Adrenal gland (tissue), 12 donors: ENCODE data around the gene CC2D2A. TPM values are rescaled to one million over a fixed set of nuclear protein-coding genes. Genes with fewer than 3 reads are reported as not detected.

Experiments used
- DNase-seq, 7 donors: peaks; one replicate each; pipeline ENCODE4 v3.0.0-alpha.2; 2019 to 2020
- H3K27ac ChIP-seq, 5 donors: fragments of 200-600 bp; sonication (generic) in 4 of 5; 1 replicate in 3 of 5; 2 replicates in 2 of 5; pipeline versions ENCODE4 v1.5.1 to v1.8.0; 2016 to 2020; ENCODE audit warnings: mild to moderate bottlenecking in 1 of 5
- H3K27me3 ChIP-seq: fragments of 200-600 bp; 2 replicates; pipeline ENCODE4 v1.8.0; 2021
- H3K36me3 ChIP-seq, 2 donors: fragments of 200-600 bp; replicated peaks in 1 of 2; 1 replicate in 1 of 2; 2 replicates in 1 of 2; pipeline versions ENCODE4 v1.5.1 to v1.8.0; 2018 to 2022
- H3K4me1 ChIP-seq, 2 donors: fragments of 200-600 bp; replicated peaks in 1 of 2; 1 replicate in 1 of 2; 2 replicates in 1 of 2; pipeline versions ENCODE4 v1.5.1 to v1.8.0; 2018 to 2021
- H3K4me3 ChIP-seq, 4 donors: fragments of 200-600 bp; sonication (generic) in 3 of 4; one replicate each; pipeline ENCODE4 v1.5.1; 2016 to 2018
- H3K9me3 ChIP-seq, 3 donors: fragments of 200-600 bp; sonication (generic) in 1 of 3; replicated peaks in 1 of 3; 1 replicate in 2 of 3; 2 replicates in 1 of 3; pipeline versions ENCODE4 v1.5.1 to v1.8.0; 2016 to 2021
- POLR2A ChIP-seq, 2 donors: fragments of 450-650 bp; IDR thresholded peaks; one replicate each; pipeline ENCODE4 v1.6.1; 2017; ENCODE audit warnings: antibody characterized with exemption in 2 of 2, mild to moderate bottlenecking in 2 of 2, moderate library complexity in 1 of 2
- WGBS, 4 donors: extraction: QIAGEN DNeasy Blood & Tissue Kit in 2 of 4; methylation state at CpG; one replicate each; pipeline versions ENCODE4 v1.1.5 to v1.1.7; 2013 to 2017; 5-methylcytosine and 5-hydroxymethylcytosine counted together
- intact Hi-C, 2 donors: fragments of 100-400 bp; cut with DNase I; formaldehyde crosslinking; loops; one replicate each; pipeline versions ENCODE4 v1.14.1 to v1.15.0; 2022 to 2023
- polyA plus RNA-seq, 3 donors: library from polyadenylated mRNA; stranded (reverse); fragments of 200-250 nt in 2 of 3; fragments of 350-450 nt in 1 of 3; fragmentation: Illumina TruSeq in 1 of 3; extraction: RNeasy Lipid Tissue Mini Kit (QIAGEN cat#74804) in 1 of 3; gene quantifications; one replicate each; pipeline ENCODE4 v1.2.3, GENCODE V29; 2013 to 2014
- total RNA-seq, 9 donors: library from RNA; depleted of rRNA in 4 of 9; stranded (reverse); fragments of >200 nt in 4 of 9; fragments of 120-200 nt in 1 of 9; fragmentation: NEBNext Ultra II Directional in 1 of 9; extraction: Animal tissue kit (Norgen Biotek cat#: 25700) in 1 of 9; gene quantifications; one replicate each; pipeline versions ENCODE4 v1.1.0 to v1.2.4, GENCODE V29; 2013 to 2023
- TF ChIP-seq, protein P1 (sequence below), 6 experiments: fragments of 450-650 bp in 4 of 6; fragments of 200-600 bp in 2 of 6; sonication (generic) in 1 of 6; IDR thresholded peaks; 1 replicate in 5 of 6; 2 replicates in 1 of 6; pipeline versions ENCODE4 v1.5.1 to v1.8.0; 2016 to 2021; ENCODE audit warnings: antibody characterized with exemption in 6 of 6, mild to moderate bottlenecking in 2 of 6, moderate library complexity in 1 of 6
- donor health status: healthy with polysubstance abuse.
- donor health status: Bipolar disorder and iron deficiency.
- donor health status: DM: yes; HTN: yes; CAD: no.
- donor health status: DM: no; HTN: no; CAD: no.
- donor health status: DM: no; HTN: no; CAD: no.
- donor health status: DM: yes; HTN: yes; CAD: no.

The CC2D2A gene
- total and polyA plus RNA-seq, 12 donors = 14.4 to 52.3 (median 20.9) TPM

DNA sequence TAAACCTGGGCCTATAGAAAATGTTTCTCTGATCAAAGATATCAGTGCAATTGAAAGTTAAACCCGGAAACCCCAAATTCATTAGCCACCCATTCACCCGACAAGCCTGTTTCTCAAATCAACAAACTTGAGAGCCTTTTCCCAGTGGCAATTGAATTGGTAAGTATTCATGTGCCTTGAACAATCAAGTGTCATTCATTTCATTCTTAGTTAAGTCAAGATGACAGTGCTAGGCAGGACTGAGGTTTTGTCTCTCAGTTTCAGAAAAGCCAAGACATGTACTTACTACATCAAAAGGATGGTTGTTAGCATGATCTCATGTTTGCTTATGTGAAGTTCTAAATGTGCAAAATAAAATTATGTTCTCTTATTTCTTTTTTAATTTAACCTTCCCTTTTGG is 32.3 kb downstream of the CC2D2A start:
- no peak for DNase-seq
- no peaks in the 10 kb centered on the region for H3K9me3 ChIP-seq
- no peak overlapping the region for H3K27ac ChIP-seq
- H3K27me3 ChIP-seq = no peaks in the 10 kb centered on the region
- H3K4me3 ChIP-seq = no peak overlapping the region
- no peaks in the 10 kb centered on the region for H3K36me3 ChIP-seq
- TF ChIP-seq, protein P1, sequence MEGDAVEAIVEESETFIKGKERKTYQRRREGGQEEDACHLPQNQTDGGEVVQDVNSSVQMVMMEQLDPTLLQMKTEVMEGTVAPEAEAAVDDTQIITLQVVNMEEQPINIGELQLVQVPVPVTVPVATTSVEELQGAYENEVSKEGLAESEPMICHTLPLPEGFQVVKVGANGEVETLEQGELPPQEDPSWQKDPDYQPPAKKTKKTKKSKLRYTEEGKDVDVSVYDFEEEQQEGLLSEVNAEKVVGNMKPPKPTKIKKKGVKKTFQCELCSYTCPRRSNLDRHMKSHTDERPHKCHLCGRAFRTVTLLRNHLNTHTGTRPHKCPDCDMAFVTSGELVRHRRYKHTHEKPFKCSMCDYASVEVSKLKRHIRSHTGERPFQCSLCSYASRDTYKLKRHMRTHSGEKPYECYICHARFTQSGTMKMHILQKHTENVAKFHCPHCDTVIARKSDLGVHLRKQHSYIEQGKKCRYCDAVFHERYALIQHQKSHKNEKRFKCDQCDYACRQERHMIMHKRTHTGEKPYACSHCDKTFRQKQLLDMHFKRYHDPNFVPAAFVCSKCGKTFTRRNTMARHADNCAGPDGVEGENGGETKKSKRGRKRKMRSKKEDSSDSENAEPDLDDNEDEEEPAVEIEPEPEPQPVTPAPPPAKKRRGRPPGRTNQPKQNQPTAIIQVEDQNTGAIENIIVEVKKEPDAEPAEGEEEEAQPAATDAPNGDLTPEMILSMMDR (IDR thresholded peaks at IDR 0.05) = no peak
- no peak for TF ChIP-seq POLR2A (IDR thresholded peaks at IDR 0.05)
- 91 to 97% (median 95%) methylated on average over 2 of the region's 2 CpGs for WGBS, 4 donors
- H3K4me1 ChIP-seq = no peaks in the 10 kb centered on the region
- intact Hi-C loops = no loop called here

DNA sequence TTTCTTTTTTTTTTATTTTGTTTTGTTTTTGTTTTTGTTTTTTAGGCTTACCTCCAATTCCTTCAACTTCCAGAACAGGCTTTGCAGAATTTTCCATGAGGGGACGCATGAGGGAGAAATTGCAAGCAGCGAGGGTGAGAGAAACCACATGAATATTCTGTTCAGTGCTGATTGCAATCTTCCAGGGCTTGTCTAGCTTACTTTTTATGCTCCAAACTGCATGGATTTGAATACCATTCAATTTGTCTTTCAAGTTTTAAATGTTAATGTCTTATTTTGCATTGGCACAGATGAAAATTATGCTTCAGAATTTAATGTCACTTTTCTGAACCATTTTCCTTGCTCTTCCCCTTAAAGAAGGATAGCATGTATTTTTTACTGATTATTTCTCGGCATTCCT is 32.7 kb downstream of the CC2D2A start:
- Histone ChIP-seq H3K27ac (no peak overlapping the region), H3K27me3 (no peaks in the 10 kb centered on the region), H3K9me3 (no peaks in the 10 kb centered on the region), H3K36me3 (no peaks in the 10 kb centered on the region), H3K4me3 (no peak overlapping the region), H3K4me1 (no peaks in the 10 kb centered on the region)
- DNase-seq = no peak
- 86 to 96% (median 92%) methylated on average over 3 of the region's 3 CpGs for WGBS, 4 donors
- TF ChIP-seq POLR2A (IDR thresholded peaks at IDR 0.05) = no peak
- intact Hi-C loops = no loop called here

DNA sequence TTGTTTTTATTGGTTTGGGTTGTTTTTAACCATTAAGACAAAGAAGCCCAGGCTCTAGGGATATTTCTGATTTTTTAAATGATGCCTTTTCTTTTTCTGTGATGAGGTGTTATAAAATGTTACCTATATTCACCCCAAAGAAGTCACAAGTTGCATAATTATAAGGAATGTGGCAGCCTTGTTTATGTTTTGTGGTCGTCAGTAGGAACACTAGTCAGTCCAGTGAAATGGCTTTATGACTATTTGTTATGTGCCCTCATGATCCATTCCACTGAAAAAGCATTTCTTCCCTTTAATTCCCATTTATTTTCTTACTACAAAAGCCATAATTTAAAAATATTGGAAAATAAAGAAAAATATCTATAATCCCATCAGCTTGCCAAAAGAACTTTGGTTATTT is 34.4 kb downstream of the CC2D2A start:
- H3K27me3 ChIP-seq = no peaks in the 10 kb centered on the region
- no peaks in the 10 kb centered on the region for H3K36me3 ChIP-seq
- 91 to 97% (median 96%) methylated on average over 1 of the region's 1 CpG for WGBS, 4 donors
- H3K4me1 ChIP-seq = no peaks in the 10 kb centered on the region
- no peak overlapping the region for H3K27ac ChIP-seq
- DNase-seq = no peak
- intact Hi-C loops = no loop called here
- TF ChIP-seq POLR2A (IDR thresholded peaks at IDR 0.05) = no peak
- H3K4me3 ChIP-seq = no peak overlapping the region
- H3K9me3 ChIP-seq = no peaks in the 10 kb centered on the region

DNA sequence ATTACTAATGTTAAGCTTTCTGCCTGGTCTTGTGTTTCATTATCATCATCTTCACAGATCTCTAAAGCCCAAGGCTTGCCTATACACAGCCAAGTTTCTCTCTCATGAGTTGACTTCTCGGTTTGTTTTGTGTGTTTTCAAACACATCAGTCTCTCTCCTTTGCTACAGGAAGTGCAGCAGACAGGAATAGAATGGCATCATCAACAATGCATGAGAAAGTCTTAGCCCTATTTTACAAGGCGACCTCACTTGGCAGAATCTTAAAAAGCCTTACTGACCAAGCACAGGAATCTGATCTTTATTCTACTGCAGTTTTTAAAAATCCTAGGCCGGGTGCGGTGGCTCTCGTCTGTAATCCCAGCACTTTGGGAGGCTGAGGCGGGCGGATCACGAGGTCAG is 36.8 kb downstream of the CC2D2A start:
- no peak overlapping the region for H3K4me3 ChIP-seq
- H3K36me3 ChIP-seq = peaks cover 0 to 5% of the 10 kb centered on the region in 2 donors
- DNase-seq = no peak
- intact Hi-C loops = no loop called here
- H3K27ac ChIP-seq = no peak overlapping the region
- H3K9me3 ChIP-seq = no peaks in the 10 kb centered on the region
- 76 to 89% (median 86%) methylated on average over 8 of the region's 8 CpGs for WGBS, 4 donors
- no peaks in the 10 kb centered on the region for H3K27me3 ChIP-seq
- no peaks in the 10 kb centered on the region for H3K4me1 ChIP-seq
- TF ChIP-seq, protein P1 (IDR thresholded peaks at IDR 0.05) = no peak
- no peak for TF ChIP-seq POLR2A (IDR thresholded peaks at IDR 0.05)

DNA sequence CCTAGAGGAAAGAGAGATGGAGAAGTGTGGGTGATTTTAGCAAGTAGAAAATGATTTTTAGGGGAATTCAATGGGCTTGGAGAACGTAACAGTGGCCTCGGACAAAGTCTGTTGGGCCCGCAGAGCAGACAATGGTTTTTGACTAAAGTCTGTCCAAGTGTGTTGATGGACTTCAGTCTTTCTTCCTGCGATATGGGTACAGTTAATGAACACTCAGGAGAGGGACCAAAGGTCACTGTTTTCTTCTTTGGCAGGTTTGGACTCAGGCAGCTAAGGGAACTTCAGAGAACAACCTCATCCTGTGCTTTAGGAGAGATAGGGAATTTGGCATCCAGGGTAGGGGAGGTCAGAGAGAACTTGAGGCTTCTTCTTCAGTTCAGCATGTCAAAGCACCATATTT is 38.0 kb downstream of the CC2D2A start:
- intact Hi-C loops = no loop called here
- TF ChIP-seq POLR2A (IDR thresholded peaks at IDR 0.05) = no peak
- TF ChIP-seq, protein P1 (IDR thresholded peaks at IDR 0.05) = no peak
- no peaks in the 10 kb centered on the region for H3K9me3 ChIP-seq
- H3K36me3 ChIP-seq = peaks cover 0 to 5% of the 10 kb centered on the region in 2 donors
- no peaks in the 10 kb centered on the region for H3K4me1 ChIP-seq
- no peaks in the 10 kb centered on the region for H3K27me3 ChIP-seq
- H3K27ac ChIP-seq = no peak overlapping the region
- no peak overlapping the region for H3K4me3 ChIP-seq
- WGBS, 4 donors = 86 to 97% (median 92%) methylated on average over 4 of the region's 4 CpGs
- DNase-seq = no peak
